Heart left ventricle (tissue), 13 donors: ENCODE data around the gene TMEM62.

ENCODE experiments used
- CTCF ChIP-seq, 12 donors: fragments of 200-600 bp; sonication (generic) in 4 of 12; IDR thresholded peaks; one replicate each; pipeline versions ENCODE4 v1.5.0 to v1.8.0; 2018 to 2022; ENCODE audit warnings: antibody characterized with exemption in 12 of 12, mild to moderate bottlenecking in 5 of 12
- POLR2A ChIP-seq, 2 donors: fragments of 450-650 bp; IDR thresholded peaks; one replicate each; pipeline ENCODE4 v1.6.1; 2017; ENCODE audit warnings: antibody characterized with exemption in 2 of 2, mild to moderate bottlenecking in 2 of 2, moderate library complexity in 2 of 2
- donor health status: ischemic (EF 13 %, LVEDD 7.1; RV severe dilation, severe dysfunction).
- donor health status: DM: no; HTN: yes; CAD: no.
- donor health status: DM: no; HTN: no; CAD: no.
- donor health status: ischemic (EF 25% LVEDD 6.9; RV normal size, moderate dysfunction).
- donor health status: ischemic (EF 25% LVEDD 5.7; RV mildly dilated, moderate dysfunction).
- donor health status: ischemic (EF 35%, LVEDD 5.7; RV mildly dilated, moderate dysfunction).
- donor health status: nonischemic (EF 11% LVEDD 7.7; RV severe dilation, severe dysfunction).
- donor health status: DM: yes; HTN: yes; CAD: no.
- donor health status: PGD.
- donor health status: ischemic (EF 29% LVEDD 5.4; RV normal size, mild dysfunction).
- donor health status: nonischemic (EF 23%, LVEDD 6.1; RV moderate dilation, normal function).

GRCh38 chr15:43232289-43232874, 99.0 kb downstream of the TMEM62 start:
- TF ChIP-seq CTCF (IDR thresholded peaks at IDR 0.05) (no peak), POLR2A (IDR thresholded peaks at IDR 0.05) (no peak)
